ENCODE data around the gene KCNJ5. TPM values are rescaled to one million over a fixed set of nuclear protein-coding genes. Genes with fewer than 3 reads are reported as not detected.

The KCNJ5 gene
- total RNA-seq, 1 donor from 2014 or later, result 1.6 TPM

GRCh38 chr11:128881221-128881620, 9.9 kb upstream of the KCNJ5 start:
- Mint-ChIP-seq H3K27me3 (peaks cover 46% of the 10 kb centered on the region), H3K4me3 (no peak overlapping the region), H3K9me3 (no peaks in the 10 kb centered on the region), H3K4me1 (ENCODE audit: unreplicated experiment) (no peaks in the 10 kb centered on the region), H3K27ac (no peak overlapping the region), H3K36me3 (no peaks in the 10 kb centered on the region)
- DNase-seq (ENCODE audit: extremely low spot score, unreplicated experiment), result no peak
- TF ChIP-seq CTCF (conservative IDR thresholded peaks at IDR 0.05), result no peak

DNA sequence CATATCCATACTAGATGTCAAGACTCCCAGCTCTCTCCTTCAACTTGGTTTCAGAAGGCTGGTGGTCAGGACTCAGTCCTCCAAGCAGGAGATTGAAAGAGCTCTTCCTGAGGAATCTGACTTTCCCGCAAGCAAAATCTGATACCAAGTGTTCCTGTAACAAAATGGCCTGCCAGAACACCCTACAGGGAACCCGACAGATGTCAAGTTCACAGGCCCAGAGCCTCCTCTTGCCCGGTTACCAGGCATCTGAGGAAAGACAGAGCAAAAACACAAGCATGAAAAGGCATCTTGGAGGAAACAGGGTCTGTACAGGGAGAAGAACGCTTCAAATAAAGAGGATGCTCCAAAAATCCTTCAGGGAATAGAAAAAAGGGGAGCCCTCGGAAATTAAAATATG, 8.7 kb upstream of the KCNJ5 start:
- H3K9me3 Mint-ChIP-seq, result no peaks in the 10 kb centered on the region
- no peaks in the 10 kb centered on the region for H3K36me3 Mint-ChIP-seq
- no peak for TF ChIP-seq CTCF (conservative IDR thresholded peaks at IDR 0.05)
- H3K27ac Mint-ChIP-seq, result no peak overlapping the region
- no peak overlapping the region for H3K4me3 Mint-ChIP-seq
- H3K4me1 Mint-ChIP-seq (ENCODE audit: unreplicated experiment), result no peaks in the 10 kb centered on the region
- DNase-seq (ENCODE audit: extremely low spot score, unreplicated experiment), result no peak
- H3K27me3 Mint-ChIP-seq, result peaks cover 42% of the 10 kb centered on the region

DNA sequence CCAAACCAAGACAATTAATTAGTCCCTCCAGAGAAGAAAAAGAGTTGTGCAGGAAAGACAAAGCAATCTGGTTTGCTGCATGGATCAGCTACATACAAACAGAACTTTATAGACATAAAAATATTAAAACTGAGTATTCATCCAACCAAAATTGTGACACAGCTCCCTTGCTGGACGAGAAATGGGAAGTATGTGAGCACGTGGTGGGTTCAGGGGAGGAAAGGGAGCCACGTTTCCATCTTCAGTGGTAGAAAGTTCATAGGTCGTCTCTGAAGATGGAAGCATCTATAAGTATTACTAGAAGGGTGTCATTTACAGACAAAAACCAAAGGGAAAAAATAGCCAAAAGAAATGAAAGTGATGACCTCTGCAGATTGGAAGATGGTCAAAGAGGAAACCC, 7.1 kb upstream of the KCNJ5 start:
- peaks cover 48% of the 10 kb centered on the region for H3K27me3 Mint-ChIP-seq
- no peaks in the 10 kb centered on the region for H3K9me3 Mint-ChIP-seq
- no peaks in the 10 kb centered on the region for H3K36me3 Mint-ChIP-seq
- H3K27ac Mint-ChIP-seq, result no peak overlapping the region
- H3K4me3 Mint-ChIP-seq, result no peak overlapping the region
- no peak for TF ChIP-seq CTCF (conservative IDR thresholded peaks at IDR 0.05)
- DNase-seq (ENCODE audit: extremely low spot score, unreplicated experiment), result no peak
- H3K4me1 Mint-ChIP-seq (ENCODE audit: unreplicated experiment), result peaks cover 7% of the 10 kb centered on the region

GRCh38 chr11:128884703-128885338, 6.3 kb upstream of the KCNJ5 start:
- Mint-ChIP-seq H3K9me3 (no peaks in the 10 kb centered on the region), H3K27me3 (peaks cover 55% of the 10 kb centered on the region), H3K36me3 (no peaks in the 10 kb centered on the region), H3K4me3 (peak overlapping the region; percentile 42), H3K4me1 (ENCODE audit: unreplicated experiment) (peaks cover 7% of the 10 kb centered on the region), H3K27ac (peak overlapping the region; percentile 52)
- peak; percentile 95 for TF ChIP-seq CTCF (conservative IDR thresholded peaks at IDR 0.05)
- no peak for DNase-seq (ENCODE audit: extremely low spot score, unreplicated experiment)

GRCh38 chr11:128886406-128887124, 4.6 kb upstream of the KCNJ5 start:
- Mint-ChIP-seq H3K36me3 (no peaks in the 10 kb centered on the region), H3K9me3 (no peaks in the 10 kb centered on the region), H3K4me3 (no peak overlapping the region), H3K4me1 (ENCODE audit: unreplicated experiment) (peaks cover 7% of the 10 kb centered on the region), H3K27ac (no peak overlapping the region), H3K27me3 (peaks cover 64% of the 10 kb centered on the region)
- peak; percentile 58 for TF ChIP-seq CTCF (conservative IDR thresholded peaks at IDR 0.05)
- no peak for DNase-seq (ENCODE audit: extremely low spot score, unreplicated experiment)

All from type B pancreatic cell (in vitro differentiated cells).